GM12865 (cell line): ENCODE data around the gene ATG2A.

Experiments used
- DNase-seq: peaks from one replicate; pipeline ENCODE4 v3.0.0; 2010; ENCODE audit warnings: low read depth
- H3K4me3 ChIP-seq: 2 replicates; pipeline ENCODE4 v1.5.1; 2011; ENCODE audit warnings: mild to moderate bottlenecking, low read depth, low read length, control low read depth
- CTCF ChIP-seq: IDR thresholded peaks from 2 replicates; pipeline ENCODE4 v1.5.1; 2011; ENCODE audit warnings: low read length, control low read depth, low read depth, inconsistent platforms; ENCODE audit not compliant: insufficient read depth; ENCODE audit errors: missing control alignments

Gene ATG2A

GRCh38 chr11:64888729-64889511, 28.1 kb downstream of the ATG2A start:
- DNase-seq = no peak
- no peak overlapping the region for H3K4me3 ChIP-seq
- no peak for TF ChIP-seq CTCF

- DNase-seq = no peak
- peak overlapping the region; percentile 52 for H3K4me3 ChIP-seq
- TF ChIP-seq CTCF = no peak
These were observed 28.6 kb downstream of the ATG2A start for GRCh38 chr11:64888406-64888728.

- peak; percentile 86 for DNase-seq
- TF ChIP-seq CTCF = peak; percentile 99
- H3K4me3 ChIP-seq = peak overlapping the region; percentile 52
These were observed 29.1 kb downstream of the ATG2A start for GRCh38 chr11:64887757-64888405.

GRCh38 chr11:64887234-64887756, 29.7 kb downstream of the ATG2A start:
- TF ChIP-seq CTCF = no peak
- H3K4me3 ChIP-seq = peak overlapping the region; percentile 38

GRCh38 chr11:64885367-64886286, 31.4 kb downstream of the ATG2A start:
- TF ChIP-seq CTCF = no peak
- H3K4me3 ChIP-seq = no peak overlapping the region
- no peak for DNase-seq

More at GRCh38 chr11:64887234-64887756, 29.7 kb downstream of the ATG2A start:
- no peak for DNase-seq

GRCh38 chr11:64884019-64884418, 33.0 kb downstream of the ATG2A start:
- DNase-seq = no peak
- no peak for TF ChIP-seq CTCF
- no peak overlapping the region for H3K4me3 ChIP-seq
